ENCODE results near the gene HPN.

HPN gene

GRCh38 chr19:35065574-35065973 lies 24.1 kb downstream of the HPN start:
- DNase-seq = no peak

GRCh38 chr19:35066121-35066520 lies 24.6 kb downstream of the HPN start:
- DNase-seq = no peak

- peak; percentile 87 for DNase-seq
Measured at GRCh38 chr19:35066691-35067563, 25.4 kb downstream of the HPN start.

- no peak for DNase-seq
Measured at GRCh38 chr19:35068941-35069634, 27.6 kb downstream of the HPN start.

GRCh38 chr19:35069696-35070095 lies 28.2 kb downstream of the HPN start:
- DNase-seq = no peak

- no peak for DNase-seq
Measured at GRCh38 chr19:35070471-35070870, 28.9 kb downstream of the HPN start.

- DNase-seq = no peak
Measured at GRCh38 chr19:35073516-35073915, 32.0 kb downstream of the HPN start.

GRCh38 chr19:35073941-35074340 lies 32.4 kb downstream of the HPN start:
- no peak for DNase-seq

GRCh38 chr19:35074426-35075201 lies 33.1 kb downstream of the HPN start:
- DNase-seq = no peak

GRCh38 chr19:35075202-35076025 lies 33.9 kb downstream of the HPN start:
- no peak for DNase-seq

GRCh38 chr19:35076026-35076370 lies 34.5 kb downstream of the HPN start:
- no peak for DNase-seq

GRCh38 chr19:35076657-35077056 lies 35.1 kb downstream of the HPN start:
- no peak for DNase-seq

GRCh38 chr19:35077411-35078223 lies 36.1 kb downstream of the HPN start:
- DNase-seq = no peak

- DNase-seq = no peak
Measured at GRCh38 chr19:35079826-35080225, 38.3 kb downstream of the HPN start.

GRCh38 chr19:35080613-35081170 lies 39.2 kb downstream of the HPN start:
- DNase-seq = no peak

GRCh38 chr19:35081201-35081600 lies 39.7 kb downstream of the HPN start:
- DNase-seq = no peak

- no peak for DNase-seq
Measured at GRCh38 chr19:35083691-35084508, 42.4 kb downstream of the HPN start.

- no peak for DNase-seq
Measured at GRCh38 chr19:35084509-35084762, 42.9 kb downstream of the HPN start.

GRCh38 chr19:35085947-35086346 lies 44.4 kb downstream of the HPN start:
- peak; percentile 22 for DNase-seq

- DNase-seq = no peak
Measured at GRCh38 chr19:35086455-35086854, 44.9 kb downstream of the HPN start.

GRCh38 chr19:35087393-35087792 lies 45.9 kb downstream of the HPN start:
- DNase-seq = no peak

Data from CD4-positive, alpha-beta T cell treated with Interleukin-12 subunit alpha and Interleukin-12 subunit beta, for 1 hour (primary cell).